Skin of body (tissue), 2 donors: ENCODE measurements around the gene SEM1. TPM values are rescaled to one million over a fixed set of nuclear protein-coding genes. Genes with fewer than 3 reads are reported as not detected.
"Not testable (repeated sequence)": the region's sequence is repeated elsewhere in the genome, so short reads cannot be mapped to it uniquely, and the experiment has no call there.

ENCODE experiments used
- DNase-seq: peaks from one replicate; lab custom pipeline; 2025; lab: John Stamatoyannopoulos, UW
- total RNA-seq: library from RNA; depleted of rRNA; stranded (reverse); fragments of >200 nt; gene quantifications from one replicate; pipeline ENCODE4 v1.2.3, GENCODE V29; 2014

SEM1 gene
- total RNA-seq, 1 donor from 2014 or later, result 58.0 TPM

GRCh38 chr7:96664793-96665192 is 44.9 kb downstream of the SEM1 start:
- no peak for DNase-seq

DNA sequence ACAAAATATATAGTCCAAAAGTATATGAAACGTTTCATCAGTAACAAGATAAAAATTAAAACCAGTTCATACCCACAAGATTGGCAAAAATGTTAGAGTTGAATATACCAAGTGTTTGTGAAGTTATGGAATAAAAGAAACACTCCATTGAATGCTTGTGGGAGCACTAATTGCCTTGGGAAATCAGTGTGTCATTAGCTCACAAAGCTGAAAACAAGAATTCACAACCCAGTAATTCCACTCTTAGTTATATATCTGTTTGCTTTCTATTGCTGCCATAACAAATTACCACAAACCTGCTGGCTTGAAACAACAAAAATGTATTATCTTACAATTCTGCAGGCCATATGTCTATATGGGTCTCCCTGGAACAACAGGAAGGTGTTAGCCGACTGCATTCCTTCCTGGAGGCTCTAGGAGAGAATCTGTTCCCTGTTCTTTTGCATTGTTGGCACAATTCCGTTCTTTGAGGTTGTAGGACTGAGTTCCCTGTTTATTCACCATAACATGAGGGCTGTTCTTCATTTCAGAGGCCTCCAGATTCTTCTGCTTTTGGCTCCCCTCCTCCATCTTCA is 45.7 kb downstream of the SEM1 start:
- DNase-seq, result no peak

GRCh38 chr7:96663457-96663856 is 46.2 kb downstream of the SEM1 start:
- no peak for DNase-seq

- not testable (repeated sequence) for DNase-seq
Observed at GRCh38 chr7:96662151-96662550, 47.5 kb downstream of the SEM1 start.

GRCh38 chr7:96658022-96658412 is 51.6 kb downstream of the SEM1 start:
- DNase-seq, result no peak

DNA sequence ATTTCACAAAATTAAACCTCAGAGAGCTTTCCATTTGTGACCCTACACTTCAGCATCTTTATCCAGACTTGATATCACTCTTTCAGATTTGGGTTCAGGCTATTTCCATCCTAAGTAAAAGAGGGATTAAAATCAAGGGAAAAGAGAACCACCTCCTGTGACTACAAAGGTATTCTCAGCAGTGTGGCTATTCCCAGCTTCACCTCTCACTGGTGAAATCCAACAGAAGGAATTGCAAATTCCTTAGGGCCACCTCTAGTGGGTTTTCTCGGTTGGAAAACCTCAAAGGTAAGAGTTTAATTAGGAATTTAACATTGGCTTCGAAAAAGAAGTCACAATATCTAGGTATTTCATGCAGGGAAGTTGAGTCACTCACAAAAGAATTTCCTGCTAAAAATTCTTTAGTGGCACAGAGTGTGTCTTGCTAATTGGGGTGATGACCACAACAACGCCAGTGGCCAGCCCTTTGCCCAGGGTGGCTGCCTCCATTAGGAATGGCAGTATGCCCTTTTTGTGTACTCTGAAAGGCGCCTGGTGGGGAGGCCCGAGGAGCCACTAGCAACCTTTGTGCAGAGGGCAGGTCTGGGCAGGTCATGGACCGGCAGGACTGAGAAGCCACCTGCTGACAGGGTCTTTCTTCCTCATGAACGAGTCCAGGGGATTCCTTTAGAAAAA is 52.2 kb downstream of the SEM1 start:
- DNase-seq, result no peak

GRCh38 chr7:96655956-96656355 is 53.7 kb downstream of the SEM1 start:
- no peak for DNase-seq

GRCh38 chr7:96654630-96655188 is 54.9 kb downstream of the SEM1 start:
- no peak for DNase-seq

DNA sequence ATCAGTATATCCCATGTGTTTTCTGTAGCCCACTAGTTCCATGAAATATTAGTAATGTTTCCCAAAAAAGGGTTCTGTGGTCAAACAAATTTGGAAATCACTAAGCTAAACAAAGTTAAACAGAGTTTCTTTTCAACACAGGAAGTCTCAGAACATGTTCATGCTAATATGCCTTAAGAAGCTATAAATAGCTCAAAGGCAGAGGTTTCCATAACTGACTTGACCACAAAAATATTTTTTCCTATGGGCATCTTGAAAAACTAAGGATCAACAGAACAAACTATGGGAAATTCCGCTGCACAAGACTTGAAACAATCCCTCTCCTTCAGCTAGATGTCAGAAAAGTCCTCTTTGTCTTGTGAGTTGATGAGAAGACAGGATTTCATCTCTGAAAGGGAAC is 59.7 kb downstream of the SEM1 start:
- no peak for DNase-seq

DNA sequence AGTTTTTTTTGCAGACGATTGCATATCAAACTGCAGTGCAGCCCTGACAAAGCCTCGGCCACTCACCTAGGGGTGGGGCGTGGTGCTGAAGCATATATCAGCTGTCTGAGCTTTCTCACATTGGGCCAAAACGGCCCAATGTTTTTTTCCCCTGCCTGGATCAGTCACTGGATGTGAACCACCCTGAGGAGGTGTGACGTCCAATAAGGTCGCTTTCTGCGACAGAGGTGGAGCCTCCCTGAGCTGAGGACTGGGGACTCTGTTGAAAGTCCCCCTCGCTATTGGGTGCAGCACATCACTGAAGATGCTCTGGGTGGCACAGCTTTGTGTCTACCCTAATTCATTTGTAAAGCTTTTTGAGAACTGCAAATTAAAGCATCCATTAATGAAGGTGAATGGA is 60.9 kb downstream of the SEM1 start:
- no peak for DNase-seq

DNA sequence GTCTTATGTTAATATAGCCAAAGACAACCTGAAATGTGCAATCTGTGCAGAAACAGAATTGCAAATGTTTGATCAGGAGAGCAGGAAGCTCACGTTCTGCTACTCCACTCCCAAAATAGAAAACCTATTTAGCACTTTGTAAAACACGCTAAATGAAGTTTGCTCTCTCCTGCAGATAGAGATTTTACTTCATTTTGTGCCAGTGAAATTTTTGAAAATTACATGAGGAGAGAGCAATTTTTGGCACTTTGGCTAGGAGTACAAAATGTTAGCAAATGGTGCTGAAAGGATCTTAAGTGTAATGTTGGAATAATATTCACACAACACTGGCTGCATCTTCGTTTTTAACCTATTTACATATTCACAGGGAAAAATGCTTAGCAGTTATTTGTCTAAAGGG is 61.9 kb downstream of the SEM1 start:
- no peak for DNase-seq

DNA sequence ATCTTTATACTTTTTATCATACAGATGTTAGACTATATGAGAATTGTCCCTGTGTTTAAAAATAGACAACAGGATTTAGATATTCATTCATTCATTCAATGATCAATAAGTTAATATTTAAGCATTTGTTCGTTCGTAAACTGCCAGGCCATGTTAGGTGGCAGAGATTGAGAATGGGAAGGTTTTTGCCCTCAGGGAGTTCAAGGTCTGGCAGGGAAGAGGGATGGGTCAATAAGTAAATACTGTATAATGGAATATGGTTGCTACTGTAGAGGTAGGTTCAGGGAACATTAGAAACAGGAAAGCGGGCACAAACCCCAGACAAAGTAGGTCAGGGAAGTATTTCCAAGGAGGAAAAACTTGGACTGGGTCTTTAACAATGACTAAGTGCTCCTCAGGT is 64.6 kb downstream of the SEM1 start:
- DNase-seq, result no peak

DNA sequence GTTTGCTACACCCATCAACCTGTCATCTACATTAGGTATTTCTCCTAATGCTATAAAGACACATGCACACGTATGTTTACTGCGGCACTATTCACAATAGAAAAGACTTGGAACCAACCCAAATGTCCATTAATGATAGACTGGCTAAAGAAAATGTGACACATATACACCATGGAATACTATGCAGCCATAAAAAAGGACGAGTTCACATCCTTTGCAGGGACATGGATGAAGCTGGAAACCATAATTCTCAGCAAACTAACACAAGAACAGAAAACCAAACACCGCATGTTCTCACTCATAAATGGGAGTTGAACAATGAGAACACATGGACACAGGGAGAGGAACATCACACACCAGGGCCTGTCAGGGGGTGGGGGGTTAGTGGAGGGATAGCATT is 66.2 kb downstream of the SEM1 start:
- not testable (repeated sequence) for DNase-seq

GRCh38 chr7:96640054-96640453 is 69.6 kb downstream of the SEM1 start:
- no peak for DNase-seq
